Measurements from ENCODE around the gene KRAS.

Gene KRAS

GRCh38 chr12:25250744-25251730, at the start of gene KRAS:
KRAS (minus strand) TSS chr12:25250929.
- peaks cover 8% of the 10 kb centered on the region; the same call in 1 of the 2 replicates for H3F3A ChIP-seq (ENCODE audit: insufficient read depth)
- peak within 1 kb of the TSS; percentile 84 for H3K4me3 ChIP-seq (ENCODE audit: insufficient read depth, low read length, poor library complexity, severe bottlenecking)
- H3K36me3 ChIP-seq (ENCODE audit: low read length) = no peaks in the 10 kb centered on the region
- peak within 1 kb of the TSS; percentile 93 for H2AFZ ChIP-seq (ENCODE audit: low read depth, low read length, severe bottlenecking)
- peak within 1 kb of the TSS; percentile 30; the same call in 1 of the 2 replicates for H3K27ac ChIP-seq (ENCODE audit: low read depth, low read length)
- no peaks in the 10 kb centered on the region for H3K9me3 ChIP-seq (ENCODE audit: insufficient read depth, low read length)
- no peaks in the 10 kb centered on the region for H4K20me1 ChIP-seq (ENCODE audit: low read depth, low read length)
- H3K9me2 ChIP-seq (replicated peaks; ENCODE audit: insufficient read depth, low read length) = no peaks in the 10 kb centered on the region
- H3K79me2 ChIP-seq (ENCODE audit: insufficient read depth, low read length) = peaks cover 37% of the 10 kb centered on the region
- peak within 1 kb of the TSS; percentile 70 for H3K9ac ChIP-seq (ENCODE audit: low read length)
- TF ChIP-seq CTCF (IDR thresholded peaks at IDR 0.05; ENCODE audit: insufficient read depth, low read length, poor library complexity, severe bottlenecking) (no peak), EZH2phosphoT487 (conservative IDR thresholded peaks at IDR 0.05; ENCODE audit: low read length) (no peak)
- H3K27me3 ChIP-seq (ENCODE audit: low read length) = no peaks in the 10 kb centered on the region
- H3K4me2 ChIP-seq (ENCODE audit: low read depth, low read length, poor library complexity, severe bottlenecking) = peak within 1 kb of the TSS; percentile 64

GRCh38 chr12:25296381-25296780, 45.7 kb upstream of the KRAS start:
- H3K4me3 ChIP-seq (ENCODE audit: insufficient read depth, low read length, poor library complexity, severe bottlenecking) = no peak overlapping the region
- H3K36me3 ChIP-seq (ENCODE audit: low read length) = no peaks in the 10 kb centered on the region
- no peak overlapping the region for H2AFZ ChIP-seq (ENCODE audit: low read depth, low read length, severe bottlenecking)
- no peaks in the 10 kb centered on the region for H3K9me2 ChIP-seq (replicated peaks; ENCODE audit: insufficient read depth, low read length)
- TF ChIP-seq CTCF (IDR thresholded peaks at IDR 0.05; ENCODE audit: insufficient read depth, low read length, poor library complexity, severe bottlenecking) (no peak), EZH2phosphoT487 (conservative IDR thresholded peaks at IDR 0.05; ENCODE audit: low read length) (no peak)
- H3F3A ChIP-seq (ENCODE audit: insufficient read depth) = no peaks in the 10 kb centered on the region
- no peaks in the 10 kb centered on the region for H3K27me3 ChIP-seq (ENCODE audit: low read length)
- H3K4me2 ChIP-seq (ENCODE audit: low read depth, low read length, poor library complexity, severe bottlenecking) = no peak overlapping the region
- H3K9me3 ChIP-seq (ENCODE audit: insufficient read depth, low read length) = no peaks in the 10 kb centered on the region
- H3K79me2 ChIP-seq (ENCODE audit: insufficient read depth, low read length) = no peaks in the 10 kb centered on the region
- H3K9ac ChIP-seq (ENCODE audit: low read length) = no peak overlapping the region
- no peaks in the 10 kb centered on the region for H4K20me1 ChIP-seq (ENCODE audit: low read depth, low read length)
- no peak overlapping the region for H3K27ac ChIP-seq (ENCODE audit: low read depth, low read length)

- no peak overlapping the region for H3K9ac ChIP-seq (ENCODE audit: low read length)
- no peaks in the 10 kb centered on the region for H3K27me3 ChIP-seq (ENCODE audit: low read length)
- no peaks in the 10 kb centered on the region for H3F3A ChIP-seq (ENCODE audit: insufficient read depth)
- no peak overlapping the region for H2AFZ ChIP-seq (ENCODE audit: low read depth, low read length, severe bottlenecking)
- no peaks in the 10 kb centered on the region for H3K9me2 ChIP-seq (replicated peaks; ENCODE audit: insufficient read depth, low read length)
- TF ChIP-seq CTCF (IDR thresholded peaks at IDR 0.05; ENCODE audit: insufficient read depth, low read length, poor library complexity, severe bottlenecking) (no peak), EZH2phosphoT487 (conservative IDR thresholded peaks at IDR 0.05; ENCODE audit: low read length) (no peak)
- no peaks in the 10 kb centered on the region for H3K9me3 ChIP-seq (ENCODE audit: insufficient read depth, low read length)
- H3K36me3 ChIP-seq (ENCODE audit: low read length) = no peaks in the 10 kb centered on the region
- H4K20me1 ChIP-seq (ENCODE audit: low read depth, low read length) = no peaks in the 10 kb centered on the region
- no peak overlapping the region for H3K4me2 ChIP-seq (ENCODE audit: low read depth, low read length, poor library complexity, severe bottlenecking)
- no peak overlapping the region for H3K4me3 ChIP-seq (ENCODE audit: insufficient read depth, low read length, poor library complexity, severe bottlenecking)
- H3K79me2 ChIP-seq (ENCODE audit: insufficient read depth, low read length) = no peaks in the 10 kb centered on the region
- no peak overlapping the region for H3K27ac ChIP-seq (ENCODE audit: low read depth, low read length)
These were observed 44.6 kb upstream of the KRAS start for GRCh38 chr12:25295361-25295760.

Data from SU-DHL-6 (cell line).